GM18951 (cell line): ENCODE results near the gene GLDC.

Source experiments
- POLR2A ChIP-seq: IDR thresholded peaks from 4 replicates; pipeline ENCODE4 v1.6.1; 2011; ENCODE audit warnings: mild to moderate bottlenecking; ENCODE audit not compliant: insufficient read length, insufficient read depth; ENCODE audit errors: extremely low read depth
- in situ Hi-C: fragments of 300-500 bp; cut with MboI; formaldehyde crosslinking; loops from one replicate; pipeline ENCODE4 v1.12.0; 2022; ENCODE audit warnings: low sequenced_read_pairs, mixed read lengths, inconsistent platforms; ENCODE audit not compliant: unreplicated experiment

Gene GLDC

DNA sequence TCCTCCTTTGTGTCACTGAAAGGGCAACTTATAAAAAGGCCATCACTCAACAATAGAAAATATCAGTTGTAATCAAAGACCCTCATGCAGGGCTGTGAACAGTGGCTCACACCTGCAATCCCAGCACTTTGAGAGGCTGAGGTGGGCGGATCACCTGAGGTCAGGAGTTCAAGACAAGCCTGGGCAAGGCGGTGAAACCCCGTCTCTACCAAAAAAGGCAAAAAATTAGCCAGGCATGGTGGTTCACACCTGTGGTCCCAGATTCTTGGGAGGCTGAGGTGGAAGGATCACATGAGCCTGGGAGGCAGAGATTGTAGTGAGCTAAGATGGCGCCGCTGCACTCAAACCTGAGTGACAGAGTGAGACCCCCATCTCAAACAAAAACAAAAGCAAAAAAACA, 24.7 kb downstream of the GLDC start:
- TF ChIP-seq POLR2A, result no peak
- in situ Hi-C loops, result no loop called here

DNA sequence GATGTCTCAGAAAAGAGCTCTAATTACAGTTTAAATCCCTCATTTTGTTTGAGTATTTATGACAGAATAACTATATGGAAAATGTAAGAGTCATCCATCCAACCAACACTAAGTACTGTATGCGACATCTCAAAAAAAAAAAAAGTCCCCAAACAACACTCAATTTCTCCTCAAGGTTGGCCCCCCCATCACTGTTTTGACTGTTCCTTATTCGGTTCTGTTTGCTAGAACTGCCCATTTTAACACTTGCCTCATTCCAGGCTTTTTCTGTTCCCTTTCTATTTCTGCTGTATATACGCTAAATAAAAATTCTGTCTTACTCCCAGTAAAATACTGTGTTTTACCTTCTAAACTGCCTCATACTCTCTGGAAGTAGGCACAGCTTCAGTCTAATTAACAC, 25.2 kb downstream of the GLDC start:
- in situ Hi-C loops, result no loop called here
- no peak for TF ChIP-seq POLR2A

DNA sequence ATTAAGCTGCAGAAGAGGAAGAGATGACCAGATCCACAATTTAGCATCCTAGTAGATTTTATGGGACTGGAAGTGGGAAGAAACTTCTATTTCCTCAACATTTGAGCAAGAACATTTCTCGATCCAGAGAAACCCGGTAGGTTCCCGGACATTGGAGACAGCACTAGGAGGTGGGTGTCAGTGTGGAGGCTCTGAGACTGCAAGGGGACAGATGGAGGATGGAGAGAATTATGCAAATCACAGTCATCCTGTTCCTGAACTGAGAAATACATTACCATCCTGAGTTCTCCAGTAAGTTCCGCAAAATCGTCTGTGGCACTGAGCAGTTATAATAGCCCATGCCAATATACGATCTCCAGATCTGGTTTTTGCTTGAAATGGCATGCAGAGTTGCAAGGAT, 25.6 kb downstream of the GLDC start:
- TF ChIP-seq POLR2A, result no peak
- in situ Hi-C loops, result no loop called here

DNA sequence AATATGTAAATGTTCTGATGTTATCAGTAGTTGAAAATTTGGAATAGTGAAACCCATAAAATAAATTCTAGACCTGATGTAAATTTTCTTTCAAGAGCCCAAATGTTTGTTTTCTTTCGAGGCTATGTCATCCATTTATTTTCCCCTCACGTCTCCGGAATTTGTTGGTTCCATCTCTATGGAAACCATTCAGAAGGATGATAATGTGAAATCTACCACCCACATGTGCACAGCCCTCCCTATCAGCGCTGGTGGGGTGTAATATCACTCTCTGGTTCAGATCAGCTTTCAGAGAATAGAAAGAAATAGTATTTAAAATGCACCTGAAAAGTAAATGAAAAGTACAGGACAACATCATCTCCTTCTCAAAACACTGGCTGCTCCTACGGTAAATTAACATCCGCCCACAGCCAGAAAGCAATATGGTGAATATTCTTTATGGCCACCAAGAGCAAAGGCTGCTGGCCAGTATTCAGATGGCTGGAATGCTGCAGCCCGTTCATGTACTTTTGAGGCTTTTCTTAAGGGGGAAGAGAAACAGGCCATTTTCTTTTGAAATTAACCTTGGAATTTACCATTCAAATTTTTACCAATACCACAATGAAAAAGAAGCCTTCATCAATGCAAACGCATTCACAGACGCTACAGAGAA, 28.5 kb downstream of the GLDC start:
- TF ChIP-seq POLR2A, result no peak
- in situ Hi-C loops, result no loop called here

DNA sequence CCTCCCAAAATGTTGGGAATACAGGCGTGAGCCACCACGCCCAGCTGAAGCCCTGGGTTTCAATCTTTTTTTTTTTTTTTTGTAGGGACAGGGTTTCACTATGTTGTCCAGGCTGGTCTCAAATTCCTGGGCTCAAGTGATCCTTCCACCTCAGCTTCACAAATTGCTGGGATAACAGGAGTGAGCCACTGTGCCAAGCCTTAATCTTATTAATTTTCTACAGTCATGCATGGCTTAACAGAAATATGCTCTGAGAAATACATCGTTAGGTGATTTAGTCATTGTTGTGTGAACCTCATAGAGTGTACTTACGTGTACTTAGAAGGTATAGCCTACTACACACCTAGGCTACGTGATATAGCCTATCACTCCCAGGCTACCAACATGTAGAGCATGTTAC, 31.0 kb downstream of the GLDC start:
- TF ChIP-seq POLR2A, result no peak
- in situ Hi-C loops, result no loop called here

DNA sequence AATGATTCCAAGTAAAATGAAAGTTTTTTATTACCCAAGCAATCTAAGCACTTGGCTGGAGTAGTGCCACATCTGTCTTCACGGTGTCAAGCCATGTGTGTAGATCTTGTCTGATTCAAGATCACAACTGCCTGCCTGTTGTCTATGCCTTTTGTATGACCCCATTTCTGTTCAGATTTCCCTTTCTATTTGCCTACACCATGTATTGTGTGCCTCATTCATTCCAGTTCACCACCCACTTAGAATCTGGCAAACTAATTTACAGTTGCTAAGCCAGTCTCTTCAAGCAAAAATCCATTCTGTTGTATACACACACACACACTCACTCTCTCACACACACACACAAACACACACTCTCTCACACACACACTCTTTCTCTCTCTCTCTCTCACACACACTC, 33.7 kb downstream of the GLDC start:
- TF ChIP-seq POLR2A, result no peak
- in situ Hi-C loops, result no loop called here

DNA sequence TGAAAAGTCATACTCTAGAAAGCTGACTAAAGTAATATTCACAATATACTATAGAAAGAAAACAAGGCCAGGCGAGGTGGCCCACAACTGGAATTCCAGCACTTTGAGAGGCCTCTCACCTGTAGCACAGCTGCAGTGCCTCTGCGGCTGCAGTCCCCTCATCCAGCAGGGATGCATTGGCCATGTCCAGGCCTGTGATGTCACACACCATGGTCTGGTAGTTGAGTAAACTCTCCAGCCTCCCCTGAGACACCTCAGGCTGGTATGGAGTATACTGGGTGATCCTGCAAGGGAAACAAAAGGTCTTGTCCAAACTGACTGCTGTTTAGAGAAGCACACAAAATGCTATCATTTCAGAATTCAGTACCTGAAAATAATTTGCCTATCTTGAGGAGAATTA, 35.5 kb downstream of the GLDC start:
- no peak for TF ChIP-seq POLR2A
- in situ Hi-C loops, result no loop called here

DNA sequence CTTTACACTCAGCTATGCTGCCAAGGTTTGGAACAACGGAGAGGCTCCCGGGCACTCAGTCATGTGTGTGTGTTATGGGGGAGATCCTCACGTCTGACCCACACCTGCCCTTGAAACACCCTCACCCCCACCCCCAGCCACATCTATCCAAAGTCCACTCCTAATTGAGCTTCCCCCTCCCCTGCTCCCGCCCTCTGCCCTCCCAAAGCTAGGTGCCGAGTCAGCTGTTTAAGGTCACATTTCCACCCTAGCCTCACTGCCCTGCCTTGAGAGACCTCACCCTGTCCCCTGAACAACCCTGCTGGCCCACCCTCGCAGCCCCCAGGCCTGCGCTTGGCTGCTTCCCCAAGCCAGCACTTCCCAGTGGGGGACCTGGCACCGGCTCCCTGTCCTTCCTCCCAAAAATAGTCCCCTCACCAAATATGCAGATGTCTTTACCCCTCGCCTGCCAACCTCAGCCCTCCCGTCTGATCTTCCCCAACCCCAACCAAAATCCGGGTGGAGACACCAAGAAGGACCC, 36.0 kb downstream of the GLDC start:
- TF ChIP-seq POLR2A, result no peak
- in situ Hi-C loops, result no loop called here

DNA sequence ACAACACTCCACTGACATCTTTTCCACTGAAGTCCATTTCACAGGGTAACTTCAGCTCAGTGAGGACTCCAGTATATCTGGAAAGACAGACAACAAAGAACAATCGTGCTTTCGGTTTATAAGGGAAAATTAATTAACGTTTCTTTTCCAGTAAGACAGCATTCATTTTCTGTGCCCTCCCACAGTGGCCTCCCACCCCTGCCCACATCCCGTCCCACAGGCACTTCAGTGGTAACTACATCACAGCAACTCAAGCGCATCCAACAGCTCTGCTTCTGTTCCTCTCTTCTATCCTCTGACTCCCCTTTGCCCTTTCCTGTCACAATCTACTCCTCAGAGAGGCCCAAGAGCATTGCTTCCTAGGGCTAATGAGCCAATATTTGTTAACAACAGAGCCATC, 40.3 kb downstream of the GLDC start:
- no peak for TF ChIP-seq POLR2A
- in situ Hi-C loops, result no loop called here

DNA sequence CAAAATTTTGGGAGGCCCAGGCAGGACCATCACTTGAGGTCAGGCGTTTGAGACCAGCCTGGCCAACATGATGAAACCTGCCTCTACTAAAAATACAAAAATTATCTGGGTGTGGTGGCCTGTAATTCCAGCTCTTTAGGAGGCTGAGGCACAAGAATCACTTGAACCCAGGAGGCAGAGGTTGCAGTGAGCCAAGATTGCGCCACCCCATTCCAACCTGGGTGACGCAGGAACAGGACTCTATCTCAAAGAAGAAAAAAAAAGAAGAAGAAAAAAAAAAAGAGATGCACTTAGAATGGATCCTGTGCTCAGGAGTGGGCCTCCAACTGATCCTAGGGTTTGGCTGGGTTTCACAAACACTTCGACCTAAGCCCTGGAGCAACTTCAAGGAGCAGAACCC, 45.1 kb downstream of the GLDC start:
- no peak for TF ChIP-seq POLR2A
- in situ Hi-C loops, result no loop called here

DNA sequence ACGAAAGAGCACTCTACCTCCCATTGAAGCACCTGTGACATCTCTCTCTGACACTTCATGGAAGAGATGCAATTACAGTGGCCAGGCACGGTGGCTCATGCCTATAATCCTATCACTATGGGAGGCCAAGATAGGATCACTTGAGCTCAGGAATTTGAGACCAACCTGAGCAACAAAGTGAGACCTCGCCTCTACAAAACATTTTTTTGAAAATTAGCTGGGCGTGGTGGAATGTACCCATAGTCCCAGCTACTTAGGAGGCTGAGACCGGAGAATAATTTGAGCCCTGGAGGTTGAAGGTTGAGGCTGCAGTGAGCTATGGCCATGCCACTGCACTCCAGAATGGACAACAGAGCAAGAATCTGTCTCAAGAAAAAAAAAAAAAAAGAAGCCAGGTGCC, 45.5 kb downstream of the GLDC start:
- TF ChIP-seq POLR2A, result no peak
- in situ Hi-C loops, result no loop called here

DNA sequence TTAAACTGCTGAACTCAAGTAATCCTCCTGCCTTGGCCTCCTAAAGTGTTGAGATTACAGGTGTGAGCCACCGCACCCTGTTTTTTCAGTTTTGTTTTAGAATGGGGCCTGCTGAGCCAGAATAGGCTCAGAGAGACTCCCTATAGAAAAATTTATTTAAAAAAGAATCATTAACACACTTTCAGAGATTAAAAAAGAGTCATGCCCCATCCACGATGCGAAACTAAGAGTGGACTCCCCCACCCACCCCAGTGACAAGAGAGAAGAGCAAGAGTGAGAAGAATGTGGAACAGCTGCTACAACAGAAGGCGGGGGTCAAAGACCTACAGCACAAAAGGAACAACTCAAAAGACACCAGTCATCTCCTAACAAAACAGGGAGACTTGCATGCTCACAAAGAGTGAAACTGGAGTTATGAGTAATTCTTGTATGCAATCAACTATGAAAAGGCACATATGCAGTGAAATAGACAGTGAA, 47.2 kb downstream of the GLDC start:
- in situ Hi-C loops, result no loop called here
- no peak for TF ChIP-seq POLR2A

DNA sequence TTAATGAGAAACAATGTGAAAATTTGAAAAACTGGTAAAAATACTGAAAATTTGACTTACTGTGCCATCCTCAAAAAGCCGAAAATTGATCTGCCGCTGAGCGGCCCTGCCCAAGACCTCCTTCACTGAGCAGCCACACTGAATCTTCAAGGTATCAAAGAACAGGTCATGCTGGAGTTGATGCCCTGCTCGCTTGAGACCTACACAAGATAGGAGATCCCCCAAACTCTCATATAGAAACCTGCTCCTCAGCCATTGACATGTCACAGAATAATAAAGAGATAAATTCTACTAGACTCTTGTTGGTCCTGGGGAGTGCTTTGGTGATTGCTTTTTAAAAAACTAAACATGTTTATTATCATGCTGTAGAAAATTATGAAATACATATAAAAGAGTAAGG, 52.7 kb downstream of the GLDC start:
- in situ Hi-C loops, result no loop called here
- no peak for TF ChIP-seq POLR2A

DNA sequence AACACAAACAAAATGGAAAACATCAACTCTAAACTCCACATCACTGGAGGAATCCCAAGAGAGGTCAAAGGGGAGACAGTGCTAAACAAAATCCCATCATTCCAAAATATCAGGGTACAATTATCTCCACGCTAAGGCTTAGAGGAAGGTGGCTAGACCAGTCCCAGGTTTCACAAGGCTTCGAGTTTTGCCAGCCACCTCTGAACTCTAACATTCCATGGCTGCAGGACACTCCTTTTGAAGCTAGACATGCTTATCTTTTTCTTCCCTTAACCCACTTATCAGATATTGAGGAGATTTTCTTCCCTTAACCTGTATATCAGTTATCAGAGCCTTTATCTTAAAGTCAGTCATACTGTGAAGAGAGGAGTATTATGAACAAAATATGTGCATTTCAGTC, 53.3 kb downstream of the GLDC start:
- no peak for TF ChIP-seq POLR2A
- in situ Hi-C loops, result no loop called here

DNA sequence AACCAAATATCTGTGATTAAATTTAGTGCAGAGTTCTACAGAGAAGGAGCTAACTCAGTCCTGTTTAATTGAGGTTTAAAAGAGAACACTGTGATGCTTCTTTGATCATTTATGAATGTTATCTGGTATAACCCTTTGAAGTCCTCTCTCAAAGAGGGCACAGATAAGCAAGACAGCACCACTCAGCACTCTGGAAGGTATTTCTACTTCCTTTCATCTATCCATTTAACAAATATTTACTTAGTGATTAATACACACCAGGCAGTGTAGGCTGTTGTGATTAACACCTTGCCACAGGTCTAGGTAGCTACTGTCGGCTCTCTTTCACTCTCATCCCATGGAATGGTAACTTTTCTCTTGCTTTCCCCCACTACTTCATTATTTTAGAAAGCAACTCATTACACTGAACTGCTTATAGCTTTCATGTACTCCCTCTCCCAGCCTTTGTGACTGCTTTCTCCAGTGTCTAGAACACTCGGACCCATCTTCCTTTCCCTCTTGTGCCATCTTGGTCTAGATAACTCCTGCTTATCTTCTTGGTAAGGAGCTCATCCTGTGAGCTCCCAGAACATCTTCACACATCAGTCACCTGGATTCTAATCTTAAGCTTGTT, 54.7 kb downstream of the GLDC start:
- in situ Hi-C loops, result no loop called here
- no peak for TF ChIP-seq POLR2A

DNA sequence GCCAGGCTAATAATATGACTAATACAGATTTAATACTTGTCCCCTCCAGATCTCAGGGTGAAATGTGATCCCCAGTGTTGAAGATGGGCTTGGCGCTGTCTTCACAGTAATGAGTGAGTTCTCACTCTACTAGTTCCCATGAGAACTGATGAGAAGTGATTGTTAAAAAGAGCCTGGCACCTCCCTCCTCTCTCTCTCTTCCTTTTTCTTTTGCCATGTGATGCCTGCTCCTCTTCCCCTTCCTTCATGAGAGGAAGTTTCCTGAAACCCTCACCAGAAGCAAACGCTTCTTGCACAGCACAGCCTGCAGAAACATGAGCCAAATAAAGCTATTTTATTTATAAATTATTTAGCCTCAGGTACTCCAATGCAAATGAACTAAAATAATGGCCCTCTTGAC, 55.2 kb downstream of the GLDC start:
- in situ Hi-C loops, result no loop called here
- no peak for TF ChIP-seq POLR2A
